Mononuclear cell (primary cell): Measurements from ENCODE around the gene ANKRD18A. TPM values are rescaled to one million over a fixed set of nuclear protein-coding genes. Genes with fewer than 3 reads are reported as not detected.

Source experiments
- H3K27me3 ChIP-seq: 2 replicates; pipeline ENCODE4 v1.6.0; 2011; ENCODE audit warnings: low read length, control low read depth; ENCODE audit not compliant: insufficient read depth
- H3K4me1 ChIP-seq: 2 replicates; pipeline ENCODE4 v1.5.1; 2011; ENCODE audit warnings: mild to moderate bottlenecking, low read length, control low read depth; ENCODE audit not compliant: insufficient read depth
- H3K4me3 ChIP-seq: 2 replicates; pipeline ENCODE4 v1.5.1; 2011; ENCODE audit warnings: mild to moderate bottlenecking, low read length, moderate library complexity
- H3K9me3 ChIP-seq: 2 replicates; pipeline ENCODE4 v1.5.1; 2011; ENCODE audit warnings: low read depth, mild to moderate bottlenecking, control low read depth, low read length
- total RNA-seq: library from RNA; depleted of rRNA; stranded (reverse); fragments of >200 nt; gene quantifications from one replicate; pipeline ENCODE4 v1.2.3, GENCODE V29; 2012

ANKRD18A gene
- total RNA-seq, 1 donor: 2.0 TPM

- no peak overlapping the region for H3K4me3 ChIP-seq
- H3K27me3 ChIP-seq: no peaks in the 10 kb centered on the region
- no peaks in the 10 kb centered on the region for H3K9me3 ChIP-seq
- H3K4me1 ChIP-seq: no peaks in the 10 kb centered on the region
Measured at GRCh38 chr9:38526591-38526990, 93.8 kb downstream of the ANKRD18A start.

DNA sequence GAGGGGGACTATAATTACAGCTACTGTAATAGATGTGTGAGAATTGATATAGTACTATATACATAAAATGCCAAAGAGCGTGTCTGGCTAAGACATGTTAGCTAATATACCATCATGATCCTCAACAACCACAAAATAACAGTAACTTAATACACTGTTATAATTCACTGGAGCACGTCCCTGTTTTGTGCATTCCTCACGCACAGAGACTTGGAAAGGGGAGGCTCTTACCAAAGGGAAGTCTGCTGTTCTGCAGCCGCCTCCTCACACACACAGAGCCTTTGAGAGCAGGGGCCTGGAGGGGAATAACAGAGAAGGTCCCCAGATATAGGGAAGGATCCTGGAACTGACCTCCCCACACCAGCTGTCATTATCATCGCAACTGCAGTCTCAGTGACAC lies 97.3 kb downstream of the ANKRD18A start:
- H3K4me3 ChIP-seq: no peak overlapping the region
- H3K4me1 ChIP-seq: no peaks in the 10 kb centered on the region
- H3K9me3 ChIP-seq: no peaks in the 10 kb centered on the region
- H3K27me3 ChIP-seq: no peaks in the 10 kb centered on the region

GRCh38 chr9:38521762-38522161 lies 98.6 kb downstream of the ANKRD18A start:
- H3K9me3 ChIP-seq: no peaks in the 10 kb centered on the region

More at GRCh38 chr9:38521762-38522161, 98.6 kb downstream of the ANKRD18A start:
- no peak overlapping the region for H3K4me3 ChIP-seq
- H3K27me3 ChIP-seq: no peaks in the 10 kb centered on the region
- no peaks in the 10 kb centered on the region for H3K4me1 ChIP-seq

Other genes starting within 250 kb of the ANKRD18A start
- 0.52 TPM for gene ALDH1B1, start 227.9 kb downstream of the ANKRD18A start, total RNA-seq
- gene IGFBPL1, start 196.1 kb downstream of the ANKRD18A start, total RNA-seq: not detected
- not detected for gene FAM240B, start 99.5 kb upstream of the ANKRD18A start, total RNA-seq